HL-60 (cell line): Measurements from ENCODE around the gene ABCA9.
"Not testable (repeated sequence)": the region's sequence is repeated elsewhere in the genome, so short reads cannot be mapped to it uniquely, and the experiment has no call there.

Experiments used
- DNase-seq, 2 experiments: peaks; one replicate each; pipeline ENCODE4 v3.0.0-alpha.2; 2010 to 2020; ENCODE audit warnings: low read depth in 1 of 2, low spot score in 1 of 2
- H3K27ac ChIP-seq: fragments of 250-450 bp; sonication (Bioruptor Pico); replicated peaks from 2 replicates; pipeline ENCODE4 v1.5.1; 2020; ENCODE audit warnings: mild to moderate bottlenecking, moderate library complexity
- H3K27me3 ChIP-seq: fragments of 250-450 bp; sonication (Bioruptor Pico); 2 replicates; pipeline ENCODE4 v1.5.1; 2021; ENCODE audit warnings: mild to moderate bottlenecking, moderate library complexity; ENCODE audit not compliant: insufficient read depth, poor library complexity, severe bottlenecking
- H3K4me3 ChIP-seq: replicated peaks from 2 replicates; pipeline ENCODE4 v1.5.1; 2011; ENCODE audit warnings: mild to moderate bottlenecking, control low read depth, low read length; ENCODE audit not compliant: insufficient read depth
- GABPA ChIP-seq: IDR thresholded peaks from 2 replicates; pipeline ENCODE4 v1.6.1; 2012; ENCODE audit warnings: low read depth
- POLR2AphosphoS5 ChIP-seq: IDR thresholded peaks from 2 replicates; pipeline ENCODE4 v1.6.1; 2012; ENCODE audit warnings: low read depth
- SPI1 ChIP-seq: IDR thresholded peaks from 2 replicates; pipeline ENCODE4 v1.6.1; 2012; ENCODE audit warnings: low read depth, mild to moderate bottlenecking, borderline replicate concordance
- TF ChIP-seq, protein P1 (sequence below): IDR thresholded peaks from one replicate; pipeline ENCODE4 v1.5.1; 2011; ENCODE audit warnings: low read length, control low read depth, inconsistent platforms; ENCODE audit not compliant: insufficient read depth
- TF ChIP-seq, protein P2 (sequence below): IDR thresholded peaks from 2 replicates; pipeline ENCODE4 v1.6.1; 2012; ENCODE audit warnings: low read depth; ENCODE audit not compliant: insufficient replicate concordance

Gene ABCA9

DNA sequence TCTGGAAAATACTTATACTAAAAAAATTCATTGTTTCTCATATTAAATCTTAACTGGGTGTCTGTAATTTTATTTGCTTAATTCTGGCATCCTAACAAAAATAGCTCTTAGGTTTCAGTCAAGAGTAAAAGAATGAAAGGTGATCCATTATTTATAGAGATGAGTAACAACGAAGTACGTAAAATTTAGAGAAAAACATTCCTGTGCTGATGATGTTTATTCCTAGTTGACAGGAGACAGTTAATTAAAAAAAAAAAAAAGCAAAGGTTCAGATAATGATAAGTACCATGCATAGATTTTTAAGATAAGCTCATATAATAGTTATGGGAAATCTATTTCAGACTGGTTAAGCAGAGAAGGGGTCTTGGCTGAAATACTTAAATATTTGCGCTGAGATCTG, 50.8 kb downstream of the ABCA9 start:
- Histone ChIP-seq H3K27ac (no peak overlapping the region), H3K27me3 (no peaks in the 10 kb centered on the region), H3K4me3 (no peak overlapping the region)
- DNase-seq = no peak
- TF ChIP-seq GABPA (no peak), SPI1 (no peak), POLR2AphosphoS5 (no peak)
- TF ChIP-seq, protein P1, sequence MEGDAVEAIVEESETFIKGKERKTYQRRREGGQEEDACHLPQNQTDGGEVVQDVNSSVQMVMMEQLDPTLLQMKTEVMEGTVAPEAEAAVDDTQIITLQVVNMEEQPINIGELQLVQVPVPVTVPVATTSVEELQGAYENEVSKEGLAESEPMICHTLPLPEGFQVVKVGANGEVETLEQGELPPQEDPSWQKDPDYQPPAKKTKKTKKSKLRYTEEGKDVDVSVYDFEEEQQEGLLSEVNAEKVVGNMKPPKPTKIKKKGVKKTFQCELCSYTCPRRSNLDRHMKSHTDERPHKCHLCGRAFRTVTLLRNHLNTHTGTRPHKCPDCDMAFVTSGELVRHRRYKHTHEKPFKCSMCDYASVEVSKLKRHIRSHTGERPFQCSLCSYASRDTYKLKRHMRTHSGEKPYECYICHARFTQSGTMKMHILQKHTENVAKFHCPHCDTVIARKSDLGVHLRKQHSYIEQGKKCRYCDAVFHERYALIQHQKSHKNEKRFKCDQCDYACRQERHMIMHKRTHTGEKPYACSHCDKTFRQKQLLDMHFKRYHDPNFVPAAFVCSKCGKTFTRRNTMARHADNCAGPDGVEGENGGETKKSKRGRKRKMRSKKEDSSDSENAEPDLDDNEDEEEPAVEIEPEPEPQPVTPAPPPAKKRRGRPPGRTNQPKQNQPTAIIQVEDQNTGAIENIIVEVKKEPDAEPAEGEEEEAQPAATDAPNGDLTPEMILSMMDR = no peak
- TF ChIP-seq, protein P2, sequence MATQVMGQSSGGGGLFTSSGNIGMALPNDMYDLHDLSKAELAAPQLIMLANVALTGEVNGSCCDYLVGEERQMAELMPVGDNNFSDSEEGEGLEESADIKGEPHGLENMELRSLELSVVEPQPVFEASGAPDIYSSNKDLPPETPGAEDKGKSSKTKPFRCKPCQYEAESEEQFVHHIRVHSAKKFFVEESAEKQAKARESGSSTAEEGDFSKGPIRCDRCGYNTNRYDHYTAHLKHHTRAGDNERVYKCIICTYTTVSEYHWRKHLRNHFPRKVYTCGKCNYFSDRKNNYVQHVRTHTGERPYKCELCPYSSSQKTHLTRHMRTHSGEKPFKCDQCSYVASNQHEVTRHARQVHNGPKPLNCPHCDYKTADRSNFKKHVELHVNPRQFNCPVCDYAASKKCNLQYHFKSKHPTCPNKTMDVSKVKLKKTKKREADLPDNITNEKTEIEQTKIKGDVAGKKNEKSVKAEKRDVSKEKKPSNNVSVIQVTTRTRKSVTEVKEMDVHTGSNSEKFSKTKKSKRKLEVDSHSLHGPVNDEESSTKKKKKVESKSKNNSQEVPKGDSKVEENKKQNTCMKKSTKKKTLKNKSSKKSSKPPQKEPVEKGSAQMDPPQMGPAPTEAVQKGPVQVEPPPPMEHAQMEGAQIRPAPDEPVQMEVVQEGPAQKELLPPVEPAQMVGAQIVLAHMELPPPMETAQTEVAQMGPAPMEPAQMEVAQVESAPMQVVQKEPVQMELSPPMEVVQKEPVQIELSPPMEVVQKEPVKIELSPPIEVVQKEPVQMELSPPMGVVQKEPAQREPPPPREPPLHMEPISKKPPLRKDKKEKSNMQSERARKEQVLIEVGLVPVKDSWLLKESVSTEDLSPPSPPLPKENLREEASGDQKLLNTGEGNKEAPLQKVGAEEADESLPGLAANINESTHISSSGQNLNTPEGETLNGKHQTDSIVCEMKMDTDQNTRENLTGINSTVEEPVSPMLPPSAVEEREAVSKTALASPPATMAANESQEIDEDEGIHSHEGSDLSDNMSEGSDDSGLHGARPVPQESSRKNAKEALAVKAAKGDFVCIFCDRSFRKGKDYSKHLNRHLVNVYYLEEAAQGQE = no peak

DNA sequence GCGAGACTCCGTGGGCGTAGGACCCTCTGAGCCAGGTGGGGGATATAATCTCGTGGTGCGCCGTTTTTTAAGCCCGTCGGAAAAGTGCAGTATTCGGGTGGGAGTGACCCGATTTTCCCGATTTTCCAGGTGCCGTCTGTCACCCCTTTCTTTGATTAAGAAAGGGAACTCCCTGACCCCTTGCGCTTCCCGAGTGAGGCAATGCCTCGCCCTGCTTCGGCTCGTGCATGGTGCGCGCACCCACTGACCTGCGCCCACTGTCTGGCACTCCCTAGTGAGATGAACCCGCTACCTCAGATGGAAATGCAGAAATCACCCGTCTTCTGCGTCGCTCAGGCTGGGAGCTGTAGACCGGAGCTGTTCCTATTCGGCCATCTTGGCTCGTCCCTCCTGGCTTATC, 56.0 kb downstream of the ABCA9 start:
- H3K4me3 ChIP-seq, DNase-seq, H3K27me3 ChIP-seq, H3K27ac ChIP-seq: not testable (repeated sequence)

DNA sequence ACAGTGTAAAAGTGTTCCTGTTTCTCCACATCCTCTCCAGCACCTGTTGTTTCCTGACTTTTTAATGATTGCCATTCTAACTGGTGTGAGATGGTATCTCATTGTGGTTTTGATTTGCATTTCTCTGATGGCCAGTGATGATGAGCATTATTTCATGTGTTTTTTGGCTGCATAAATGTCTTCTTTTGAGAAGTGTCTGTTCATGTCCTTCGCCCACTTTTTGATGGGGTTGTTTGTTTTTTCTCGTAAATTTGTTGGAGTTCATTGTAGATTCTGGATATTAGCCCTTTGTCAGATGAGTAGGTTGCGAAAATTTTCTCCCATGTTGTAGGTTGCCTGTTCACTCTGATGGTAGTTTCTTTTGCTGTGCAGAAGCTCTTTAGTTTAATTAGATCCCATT, 61.0 kb downstream of the ABCA9 start:
- DNase-seq, H3K27ac ChIP-seq, H3K4me3 ChIP-seq, H3K27me3 ChIP-seq: not testable (repeated sequence)

DNA sequence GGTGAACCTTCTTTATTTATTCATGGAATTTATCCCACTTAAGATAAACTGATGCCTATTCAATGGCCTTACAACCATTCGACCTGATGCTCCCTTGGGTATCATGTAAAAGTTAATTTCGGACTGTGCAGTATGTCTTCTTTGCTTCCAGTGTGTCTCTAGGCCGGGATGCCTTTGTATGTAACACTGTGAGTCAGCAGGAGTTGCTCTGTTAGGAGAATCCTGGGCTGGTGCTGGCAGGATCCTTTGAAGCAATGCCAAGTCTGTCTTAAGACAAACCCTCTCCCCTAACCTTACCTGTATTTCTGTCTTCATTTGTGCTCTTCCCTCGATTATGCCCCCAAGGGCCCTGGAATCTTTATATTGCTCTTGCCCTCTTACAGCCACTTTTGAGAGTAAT, 67.6 kb downstream of the ABCA9 start:
- TF ChIP-seq SPI1 (no peak), GABPA (no peak), POLR2AphosphoS5 (no peak)
- TF ChIP-seq, protein P1 = no peak
- TF ChIP-seq, protein P2 = no peak
- Histone ChIP-seq H3K27me3 (no peaks in the 10 kb centered on the region), H3K27ac (no peak overlapping the region), H3K4me3 (no peak overlapping the region)
- no peak for DNase-seq

DNA sequence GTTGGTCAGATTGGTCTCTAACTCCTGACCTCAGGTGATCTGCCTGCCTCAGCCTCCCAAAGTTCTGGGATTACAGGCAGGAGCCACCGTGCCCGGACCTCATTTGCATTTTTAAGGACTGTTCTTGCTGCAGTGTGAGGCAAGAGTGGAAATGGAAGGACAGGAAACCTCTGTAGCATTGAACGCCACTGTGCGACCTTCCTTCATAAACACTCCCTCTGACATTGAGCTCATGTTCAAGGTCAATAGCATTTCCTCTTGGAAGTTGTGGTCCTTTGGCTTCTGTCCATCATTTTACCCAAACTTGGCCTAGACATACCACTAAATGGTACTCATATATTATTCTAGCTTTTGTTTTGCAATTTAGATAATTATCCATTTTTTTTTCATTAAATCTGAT, 72.8 kb downstream of the ABCA9 start:
- TF ChIP-seq, protein P2 = no peak
- no peak for TF ChIP-seq GABPA
- TF ChIP-seq, protein P1 = no peak
- no peak for TF ChIP-seq POLR2AphosphoS5
- TF ChIP-seq SPI1 = no peak
- no peak overlapping the region for H3K4me3 ChIP-seq
- no peaks in the 10 kb centered on the region for H3K27me3 ChIP-seq
- DNase-seq = no peak
- H3K27ac ChIP-seq = no peak overlapping the region
